Stimulated activated effector memory CD8-positive, alpha-beta T cell treated with anti-CD3 and anti-CD28 coated beads, Interleukin-12 subunit alpha, Interleukin-12 subunit beta, amount 100 ng/mL, for 72 hours (primary cell): Measurements from ENCODE around the gene ADH1C.

ENCODE experiments used
- ATAC-seq: fragments of 150-1000 bp; cut with Tn5 transposase; 2 replicates; pipeline ENCODE4 v1.10.0; 2021
- DNase-seq, 2 donors: peaks; one replicate each; pipeline ENCODE4 v3.0.0; 2021 to 2022; ENCODE audit warnings: low spot score in 2 of 2
- H3K27ac Mint-ChIP-seq: one replicate; pipeline ENCODE4 v1.8.0; 2022; ENCODE audit warnings: mild to moderate bottlenecking, mixed read lengths
- H3K36me3 Mint-ChIP-seq: one replicate; pipeline ENCODE4 v1.8.0; 2022; ENCODE audit warnings: mild to moderate bottlenecking, mixed read lengths
- H3K4me1 Mint-ChIP-seq: one replicate; pipeline ENCODE4 v1.8.0; 2022; ENCODE audit warnings: mixed read lengths
- H3K4me3 Mint-ChIP-seq: one replicate; pipeline ENCODE4 v1.8.0; 2022; ENCODE audit warnings: mild to moderate bottlenecking, mixed read lengths
- H3K9me3 Mint-ChIP-seq: one replicate; pipeline ENCODE4 v1.8.0; 2022; ENCODE audit warnings: mixed read lengths

ADH1C gene

DNA sequence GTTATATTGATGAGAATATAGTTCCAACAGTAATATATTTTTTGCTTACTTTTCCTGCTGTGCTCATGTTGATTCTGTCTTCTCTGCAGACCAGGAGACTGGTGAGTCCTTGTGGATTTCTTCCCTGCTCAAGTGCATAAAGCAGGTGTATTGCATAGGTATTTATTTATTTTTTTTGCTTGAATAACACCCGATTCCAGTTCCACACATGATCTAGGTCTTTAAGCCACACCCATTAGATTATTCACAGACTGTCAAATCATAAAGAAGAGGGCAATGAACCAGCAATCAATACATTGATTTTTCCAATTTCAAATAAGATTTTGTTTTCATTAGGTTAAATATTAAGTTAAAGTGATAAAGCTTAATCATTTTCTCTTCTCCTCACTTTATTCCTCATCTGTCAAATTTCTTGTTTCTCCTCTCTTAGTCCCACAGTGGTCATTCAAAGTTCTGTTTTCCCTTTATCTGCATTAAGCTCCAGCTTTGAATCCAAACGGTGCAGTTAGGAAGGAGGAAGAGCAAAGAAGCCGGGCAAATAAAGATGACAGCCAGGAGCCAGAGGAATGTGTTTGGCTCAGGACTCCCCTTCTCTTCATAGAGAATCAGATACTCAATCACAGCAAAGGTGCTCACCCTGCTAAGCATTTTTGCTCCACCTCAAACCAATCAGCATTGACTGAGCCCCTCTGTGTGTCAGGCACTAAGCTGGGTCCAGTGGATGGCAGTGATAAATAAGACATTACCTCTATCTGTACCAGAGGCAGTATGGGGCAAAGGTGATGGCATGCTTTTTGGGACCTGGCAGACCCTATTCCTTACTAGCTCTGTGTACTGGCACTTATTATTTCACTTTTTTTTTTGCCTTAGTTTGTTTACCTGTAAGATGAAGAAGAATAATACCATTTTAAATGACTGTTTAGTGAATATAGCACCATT lies 61.4 kb downstream of the ADH1C start, which contains the start of gene ADH1A:
Gene ADH1A (minus strand): TSS at position 138 of the 939 bp plus-strand sequence. CDS start 71 bp downstream, at position 67.
- ATAC-seq (no peak), DNase-seq (no peak)
- H3K27ac Mint-ChIP-seq, result no peak within 1 kb of the TSS
- H3K4me3 Mint-ChIP-seq, result no peak within 1 kb of the TSS
- no peaks in the 10 kb centered on the region for H3K4me1 Mint-ChIP-seq
- no peaks in the 10 kb centered on the region for H3K36me3 Mint-ChIP-seq
- H3K9me3 Mint-ChIP-seq, result peaks cover 10% of the 10 kb centered on the region
